HepG2 (cell line): ENCODE results near the gene DPAGT1. TPM values are rescaled to one million over a fixed set of nuclear protein-coding genes. Genes with fewer than 3 reads are reported as not detected.
A peak's percentile ranks its signal among the peaks of the same experiment; 100 is the strongest.

Source experiments
- FOXA3 ChIP-seq: IDR thresholded peaks from 2 replicates; pipeline ENCODE4 v1.6.1; 2016; ENCODE audit warnings: missing genetic modification reagents, missing compliant biosample characterization
- FOXO1 ChIP-seq: sonication (generic); formaldehyde crosslinking; IDR thresholded peaks from 2 replicates; pipeline ENCODE4 v1.4.0; 2020; ENCODE audit warnings: missing genetic modification reagents
- HNRNPH1 ChIP-seq: fragments of 200-400 bp; formaldehyde crosslinking; optimal IDR thresholded peaks from 2 replicates; pipeline ENCODE3; 2017; ENCODE audit warnings: mild to moderate bottlenecking, low read depth, low read length
- KAT8 ChIP-seq: IDR thresholded peaks from 2 replicates; pipeline ENCODE4 v1.6.1; 2016; ENCODE audit warnings: missing genetic modification reagents, missing compliant biosample characterization
- MTA1 ChIP-seq: sonication (generic); formaldehyde crosslinking; IDR thresholded peaks from 2 replicates; pipeline ENCODE4 v1.4.0; 2020; ENCODE audit warnings: missing genetic modification reagents, mild to moderate bottlenecking, borderline replicate concordance
- RBAK ChIP-seq: sonication (generic); formaldehyde crosslinking; IDR thresholded peaks from 2 replicates; pipeline ENCODE4 v1.5.1; 2020; ENCODE audit warnings: mild to moderate bottlenecking, missing genetic modification reagents
- SAFB2 ChIP-seq: sonication (generic); formaldehyde crosslinking; IDR thresholded peaks from 2 replicates; pipeline ENCODE4 v1.5.1; 2020; ENCODE audit warnings: missing genetic modification reagents, low read depth, mild to moderate bottlenecking, borderline replicate concordance
- SCMH1 ChIP-seq: sonication (generic); formaldehyde crosslinking; IDR thresholded peaks from 2 replicates; pipeline ENCODE4 v1.9.0; 2021; ENCODE audit warnings: missing genetic modification reagents, mild to moderate bottlenecking, borderline replicate concordance
- TFDP2 ChIP-seq: sonication (generic); formaldehyde crosslinking; IDR thresholded peaks from 2 replicates; pipeline ENCODE4 v1.4.0; 2020; ENCODE audit warnings: missing genetic modification reagents
- TGIF2 ChIP-seq: IDR thresholded peaks from 2 replicates; pipeline ENCODE4 v1.6.1; 2016; ENCODE audit warnings: control low read depth, missing compliant biosample characterization
- ZBTB2 ChIP-seq: sonication (generic); formaldehyde crosslinking; IDR thresholded peaks from 2 replicates; pipeline ENCODE4 v1.8.0; 2022; ENCODE audit warnings: low read depth, missing genetic modification reagents
- ZFP90 ChIP-seq: sonication (generic); formaldehyde crosslinking; IDR thresholded peaks from 2 replicates; pipeline ENCODE4 v1.8.0; 2022; ENCODE audit warnings: missing genetic modification reagents, mild to moderate bottlenecking, inconsistent platforms, borderline replicate concordance
- ZFX ChIP-seq: sonication (generic); formaldehyde crosslinking; IDR thresholded peaks from 2 replicates; pipeline ENCODE4 v1.4.0; 2020; ENCODE audit warnings: mild to moderate bottlenecking, low read depth, missing genetic modification reagents, moderate library complexity
- ZFY ChIP-seq: sonication (generic); formaldehyde crosslinking; IDR thresholded peaks from 2 replicates; pipeline ENCODE4 v1.4.0; 2020; ENCODE audit warnings: missing genetic modification reagents
- ZNF235 ChIP-seq: sonication (generic); formaldehyde crosslinking; IDR thresholded peaks from 2 replicates; pipeline ENCODE4 v1.8.1; 2023; ENCODE audit warnings: mild to moderate bottlenecking, missing genetic modification reagents, borderline replicate concordance
- ZNF253 ChIP-seq: sonication (generic); formaldehyde crosslinking; IDR thresholded peaks from 2 replicates; pipeline ENCODE4 v1.8.0; 2022; ENCODE audit warnings: mild to moderate bottlenecking, missing genetic modification reagents, borderline replicate concordance
- ZNF605 ChIP-seq: sonication (generic); formaldehyde crosslinking; IDR thresholded peaks from 2 replicates; pipeline ENCODE4 v1.8.0; 2022; ENCODE audit warnings: mild to moderate bottlenecking, missing genetic modification reagents
- ZZZ3 ChIP-seq: sonication (generic); formaldehyde crosslinking; IDR thresholded peaks from 2 replicates; pipeline ENCODE4 v1.4.0; 2020; ENCODE audit warnings: missing genetic modification reagents, mild to moderate bottlenecking, borderline replicate concordance
- polyA plus RNA-seq, 8 experiments: library from polyadenylated mRNA; depleted of rRNA in 3 of 8; stranded (reverse) in 7 of 8; unstranded in 1 of 8; fragments of >200 nt; fragmentation: Illumina TruSeq in 4 of 8; extraction: Trizol in 4 of 8; gene quantifications; 2 replicates each; pipeline versions ENCODE4 v1.2.1 to v1.2.3, GENCODE V29; 2011 to 2016; ENCODE audit warnings: low read depth in 4 of 8, missing spikeins in 1 of 8, mixed read lengths in 1 of 8; ENCODE audit not compliant: insufficient read depth in 1 of 8
- total RNA-seq, 5 experiments: library from RNA; depleted of rRNA; stranded (reverse); fragments of >200 nt; fragmentation: Illumina TruSeq; extraction: Trizol; gene quantifications; 2 replicates each; pipeline ENCODE4 v1.2.3, GENCODE V29; 2016; ENCODE audit warnings: low read depth in 1 of 5
- TF ChIP-seq, protein P1 (sequence below): sonication (generic); formaldehyde crosslinking; IDR thresholded peaks from 2 replicates; pipeline ENCODE4 v1.5.0; 2020; ENCODE audit warnings: mild to moderate bottlenecking, missing genetic modification reagents
- TF ChIP-seq, protein P2 (sequence below): sonication (generic); formaldehyde crosslinking; IDR thresholded peaks from 2 replicates; pipeline ENCODE4 v1.5.1; 2020; ENCODE audit warnings: mild to moderate bottlenecking, missing genetic modification reagents, moderate library complexity
- TF ChIP-seq, protein P3 (sequence below): IDR thresholded peaks from 2 replicates; pipeline ENCODE4 v1.6.1; 2016; ENCODE audit warnings: low read depth

Gene DPAGT1
- total and polyA plus RNA-seq, 2 of the 13 experiments (the other 11 are each of a cell fraction or from before 2014, with no cell fraction given) = 37.6 to 70.7 TPM

- TF ChIP-seq KAT8 (CRISPR knock-in tag) (peak; percentile 86), ZBTB2 (peak; percentile 92), TGIF2 (CRISPR knock-in tag) (no peak; the same call in 1 of the 2 replicates), TFDP2 (CRISPR knock-in tag) (0 out of 2 replicates have a peak, but pooled peaks have one; percentile 13), ZFX (CRISPR knock-in tag) (peak; percentile 81), MTA1 (CRISPR knock-in tag) (no peak), SCMH1 (CRISPR knock-in tag) (no peak), ZNF605 (CRISPR knock-in tag) (0 out of 2 replicates have a peak, but pooled peaks have one; percentile 17), ZNF253 (no peak), FOXA3 (CRISPR knock-in tag) (peak; percentile 16; the same call in 1 of the 2 replicates), SAFB2 (CRISPR knock-in tag) (no peak; the same call in 1 of the 2 replicates), RBAK (CRISPR knock-in tag) (peak; percentile 96), HNRNPH1 (no peak), ZFP90 (CRISPR knock-in tag) (no peak), ZFY (CRISPR knock-in tag) (peak; percentile 75), ZNF235 (CRISPR knock-in tag) (no peak), ZZZ3 (CRISPR knock-in tag) (no peak), FOXO1 (CRISPR knock-in tag) (peak; percentile 42)
- TF ChIP-seq, protein P1, sequence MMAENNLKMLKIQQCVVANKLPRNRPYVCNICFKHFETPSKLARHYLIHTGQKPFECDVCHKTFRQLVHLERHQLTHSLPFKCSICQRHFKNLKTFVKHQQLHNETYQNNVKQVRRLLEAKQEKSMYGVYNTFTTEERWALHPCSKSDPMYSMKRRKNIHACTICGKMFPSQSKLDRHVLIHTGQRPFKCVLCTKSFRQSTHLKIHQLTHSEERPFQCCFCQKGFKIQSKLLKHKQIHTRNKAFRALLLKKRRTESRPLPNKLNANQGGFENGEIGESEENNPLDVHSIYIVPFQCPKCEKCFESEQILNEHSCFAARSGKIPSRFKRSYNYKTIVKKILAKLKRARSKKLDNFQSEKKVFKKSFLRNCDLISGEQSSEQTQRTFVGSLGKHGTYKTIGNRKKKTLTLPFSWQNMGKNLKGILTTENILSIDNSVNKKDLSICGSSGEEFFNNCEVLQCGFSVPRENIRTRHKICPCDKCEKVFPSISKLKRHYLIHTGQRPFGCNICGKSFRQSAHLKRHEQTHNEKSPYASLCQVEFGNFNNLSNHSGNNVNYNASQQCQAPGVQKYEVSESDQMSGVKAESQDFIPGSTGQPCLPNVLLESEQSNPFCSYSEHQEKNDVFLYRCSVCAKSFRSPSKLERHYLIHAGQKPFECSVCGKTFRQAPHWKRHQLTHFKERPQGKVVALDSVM (CRISPR knock-in tag) = 0 out of 2 replicates have a peak, but pooled peaks have one; percentile 13
- TF ChIP-seq, protein P2, sequence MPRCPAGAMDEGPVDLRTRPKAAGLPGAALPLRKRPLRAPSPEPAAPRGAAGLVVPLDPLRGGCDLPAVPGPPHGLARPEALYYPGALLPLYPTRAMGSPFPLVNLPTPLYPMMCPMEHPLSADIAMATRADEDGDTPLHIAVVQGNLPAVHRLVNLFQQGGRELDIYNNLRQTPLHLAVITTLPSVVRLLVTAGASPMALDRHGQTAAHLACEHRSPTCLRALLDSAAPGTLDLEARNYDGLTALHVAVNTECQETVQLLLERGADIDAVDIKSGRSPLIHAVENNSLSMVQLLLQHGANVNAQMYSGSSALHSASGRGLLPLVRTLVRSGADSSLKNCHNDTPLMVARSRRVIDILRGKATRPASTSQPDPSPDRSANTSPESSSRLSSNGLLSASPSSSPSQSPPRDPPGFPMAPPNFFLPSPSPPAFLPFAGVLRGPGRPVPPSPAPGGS = 0 out of 2 replicates have a peak, but pooled peaks have one; percentile 34
- TF ChIP-seq, protein P3, sequence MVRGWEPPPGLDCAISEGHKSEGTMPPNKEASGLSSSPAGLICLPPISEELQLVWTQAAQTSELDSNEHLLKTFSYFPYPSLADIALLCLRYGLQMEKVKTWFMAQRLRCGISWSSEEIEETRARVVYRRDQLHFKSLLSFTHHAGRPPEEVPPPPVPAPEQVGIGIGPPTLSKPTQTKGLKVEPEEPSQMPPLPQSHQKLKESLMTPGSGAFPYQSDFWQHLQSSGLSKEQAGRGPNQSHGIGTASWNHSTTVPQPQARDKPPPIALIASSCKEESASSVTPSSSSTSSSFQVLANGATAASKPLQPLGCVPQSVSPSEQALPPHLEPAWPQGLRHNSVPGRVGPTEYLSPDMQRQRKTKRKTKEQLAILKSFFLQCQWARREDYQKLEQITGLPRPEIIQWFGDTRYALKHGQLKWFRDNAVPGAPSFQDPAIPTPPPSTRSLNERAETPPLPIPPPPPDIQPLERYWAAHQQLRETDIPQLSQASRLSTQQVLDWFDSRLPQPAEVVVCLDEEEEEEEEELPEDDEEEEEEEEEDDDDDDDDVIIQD (CRISPR knock-in tag) = no peak
Measured at GRCh38 chr11:119057000-119057769, 44.5 kb downstream of the DPAGT1 start, which contains the start of gene HYOU1 (continued).
